ENCODE measurements around the gene ZC3H7B. TPM values are rescaled to one million over a fixed set of nuclear protein-coding genes. Genes with fewer than 3 reads are reported as not detected.

The ZC3H7B gene
- total and polyA plus RNA-seq, 7 donors, result 12.0 to 34.1 (median 32.0) TPM

DNA sequence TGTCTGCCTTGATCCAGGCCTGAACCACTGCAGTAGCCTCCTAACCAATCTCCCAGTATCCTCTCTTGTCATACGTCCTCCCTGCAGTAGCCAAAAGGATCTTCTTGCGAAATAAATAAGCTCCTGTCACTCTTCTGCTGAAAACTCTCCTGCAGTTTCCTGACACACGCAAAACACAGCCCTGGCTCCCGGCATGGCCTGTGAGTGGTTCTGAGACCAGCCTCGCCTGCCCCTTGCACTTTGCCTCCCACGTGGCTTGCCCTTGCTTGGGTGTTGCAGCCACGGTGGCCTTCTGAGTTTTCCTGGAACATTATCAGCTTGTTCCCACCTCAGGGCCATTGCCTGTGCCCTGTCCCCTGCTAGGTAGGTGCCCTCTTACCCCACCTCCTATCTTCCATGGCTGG lies 7.2 kb downstream of the ZC3H7B start:
- TF ChIP-seq, protein P1, sequence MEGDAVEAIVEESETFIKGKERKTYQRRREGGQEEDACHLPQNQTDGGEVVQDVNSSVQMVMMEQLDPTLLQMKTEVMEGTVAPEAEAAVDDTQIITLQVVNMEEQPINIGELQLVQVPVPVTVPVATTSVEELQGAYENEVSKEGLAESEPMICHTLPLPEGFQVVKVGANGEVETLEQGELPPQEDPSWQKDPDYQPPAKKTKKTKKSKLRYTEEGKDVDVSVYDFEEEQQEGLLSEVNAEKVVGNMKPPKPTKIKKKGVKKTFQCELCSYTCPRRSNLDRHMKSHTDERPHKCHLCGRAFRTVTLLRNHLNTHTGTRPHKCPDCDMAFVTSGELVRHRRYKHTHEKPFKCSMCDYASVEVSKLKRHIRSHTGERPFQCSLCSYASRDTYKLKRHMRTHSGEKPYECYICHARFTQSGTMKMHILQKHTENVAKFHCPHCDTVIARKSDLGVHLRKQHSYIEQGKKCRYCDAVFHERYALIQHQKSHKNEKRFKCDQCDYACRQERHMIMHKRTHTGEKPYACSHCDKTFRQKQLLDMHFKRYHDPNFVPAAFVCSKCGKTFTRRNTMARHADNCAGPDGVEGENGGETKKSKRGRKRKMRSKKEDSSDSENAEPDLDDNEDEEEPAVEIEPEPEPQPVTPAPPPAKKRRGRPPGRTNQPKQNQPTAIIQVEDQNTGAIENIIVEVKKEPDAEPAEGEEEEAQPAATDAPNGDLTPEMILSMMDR (IDR thresholded peaks at IDR 0.05), result no peak
- Histone ChIP-seq H3K4me1 (peaks cover 33% of the 10 kb centered on the region), H3K27ac (peak overlapping the region; percentile 66), H3K4me3 (peak overlapping the region; percentile 15), H3K36me3 (ENCODE audit: insufficient read depth in 1 of 2, low read depth in 1 of 2) (peaks cover 0 to 5% of the 10 kb centered on the region in 2 donors), H3K9me3 (no peaks in the 10 kb centered on the region), H3K27me3 (ENCODE audit: insufficient read depth in 3 of 3, low read length in 2 of 3) (no peaks in the 10 kb centered on the region)
- intact Hi-C loops (cut with DNase I), result no loop called here
- 24 to 58% (median 31%) methylated on average over 7 of the region's 7 CpGs for WGBS, 3 donors
- peak; percentile 59 to 84 for DNase-seq
- peak; percentile 75 to 88 (median 80) for ATAC-seq

DNA sequence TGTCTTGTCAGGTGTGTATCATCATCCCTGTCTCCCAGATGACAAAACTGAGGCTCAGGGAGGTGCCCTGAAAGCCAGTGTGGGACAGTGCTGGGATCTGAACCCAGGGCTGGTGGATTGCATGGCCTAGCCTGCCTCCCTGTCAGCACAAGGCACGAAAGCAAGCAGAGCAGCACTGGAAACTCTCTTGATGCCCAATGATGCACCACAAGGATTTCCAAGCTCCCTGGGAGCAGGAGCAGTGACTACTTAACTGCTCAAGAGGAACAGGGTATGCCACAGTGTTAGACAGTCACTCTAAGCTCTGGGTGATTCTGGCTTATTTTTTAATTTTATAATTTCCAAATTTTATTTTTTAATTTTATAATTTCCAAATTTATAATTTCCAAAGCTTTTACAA lies 9.0 kb downstream of the ZC3H7B start:
- TF ChIP-seq, protein P1 (IDR thresholded peaks at IDR 0.05), result no peak
- no peaks in the 10 kb centered on the region for H3K36me3 ChIP-seq (ENCODE audit: insufficient read depth in 1 of 2, low read depth in 1 of 2)
- DNase-seq (no peak), ATAC-seq (no peak)
- intact Hi-C loops (cut with DNase I), result no loop called here
- H3K27me3 ChIP-seq (ENCODE audit: insufficient read depth in 3 of 3, low read length in 2 of 3), result no peaks in the 10 kb centered on the region
- no peak overlapping the region for H3K4me3 ChIP-seq
- H3K27ac ChIP-seq, result no peak overlapping the region
- WGBS, 3 donors, result 68 to 100% (median 88%) methylated on average over 1 of the region's 1 CpG
- peaks cover 32% of the 10 kb centered on the region for H3K4me1 ChIP-seq
- H3K9me3 ChIP-seq, result no peaks in the 10 kb centered on the region

DNA sequence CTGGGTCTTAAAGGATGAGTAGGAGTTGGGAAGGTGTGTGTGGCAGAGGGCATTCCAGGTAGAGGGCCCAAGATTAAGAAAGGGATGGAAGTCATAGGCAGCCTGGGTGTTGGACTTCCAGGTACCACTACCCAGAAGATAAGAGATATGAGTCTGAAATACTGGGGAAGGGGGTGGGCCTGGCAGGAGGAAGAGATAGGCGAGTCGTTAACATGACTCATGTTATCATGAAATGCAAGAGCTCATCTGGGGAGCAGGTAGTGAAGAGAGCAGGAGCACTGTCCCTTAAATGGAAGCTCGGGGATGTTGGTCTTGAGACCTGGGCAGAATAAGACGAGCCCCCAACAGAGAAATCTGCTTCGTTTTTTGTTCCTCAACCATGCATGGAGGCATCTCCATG lies 10.2 kb downstream of the ZC3H7B start:
- Histone ChIP-seq H3K9me3 (no peaks in the 10 kb centered on the region), H3K27me3 (ENCODE audit: insufficient read depth in 3 of 3, low read length in 2 of 3) (no peaks in the 10 kb centered on the region), H3K4me3 (no peak overlapping the region), H3K27ac (no peak overlapping the region), H3K4me1 (peaks cover 24% of the 10 kb centered on the region), H3K36me3 (ENCODE audit: insufficient read depth in 1 of 2, low read depth in 1 of 2) (no peaks in the 10 kb centered on the region)
- 91 to 93% (median 92%) methylated on average over 5 of the region's 5 CpGs for WGBS, 3 donors
- TF ChIP-seq, protein P1 (IDR thresholded peaks at IDR 0.05), result no peak
- no peak for DNase-seq
- no peak for ATAC-seq
- intact Hi-C loops (cut with DNase I), result no loop called here

DNA sequence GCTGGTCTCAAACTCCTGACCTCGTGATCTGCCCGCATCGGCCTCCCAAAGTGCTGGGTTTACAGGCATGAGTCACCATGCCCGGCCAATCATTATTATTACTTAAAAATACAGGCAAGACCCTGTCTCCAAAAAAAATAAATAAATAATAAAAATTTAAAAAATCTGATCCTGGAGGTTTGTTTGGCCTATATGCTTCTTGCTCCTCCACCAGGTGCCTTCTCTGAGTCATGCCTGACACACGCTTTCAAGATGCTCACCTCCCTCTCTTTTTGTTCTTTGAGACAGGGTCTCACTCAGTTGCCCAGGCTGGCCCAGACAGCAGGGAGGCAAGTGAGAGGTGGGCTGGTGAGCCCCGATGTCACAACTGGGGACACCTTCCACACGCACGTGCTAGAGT lies 13.5 kb downstream of the ZC3H7B start:
- H3K36me3 ChIP-seq (ENCODE audit: insufficient read depth in 1 of 2, low read depth in 1 of 2), result no peaks in the 10 kb centered on the region
- no peak for DNase-seq
- no peaks in the 10 kb centered on the region for H3K27me3 ChIP-seq (ENCODE audit: insufficient read depth in 3 of 3, low read length in 2 of 3)
- intact Hi-C loops (cut with DNase I), result no loop called here
- H3K9me3 ChIP-seq, result no peaks in the 10 kb centered on the region
- TF ChIP-seq, protein P1 (IDR thresholded peaks at IDR 0.05), result no peak
- ATAC-seq, result no peak
- H3K4me1 ChIP-seq, result peaks cover 11% of the 10 kb centered on the region
- WGBS, 3 donors, result 93 to 96% (median 94%) methylated on average over 8 of the region's 8 CpGs
- no peak overlapping the region for H3K27ac ChIP-seq
- no peak overlapping the region for H3K4me3 ChIP-seq

DNA sequence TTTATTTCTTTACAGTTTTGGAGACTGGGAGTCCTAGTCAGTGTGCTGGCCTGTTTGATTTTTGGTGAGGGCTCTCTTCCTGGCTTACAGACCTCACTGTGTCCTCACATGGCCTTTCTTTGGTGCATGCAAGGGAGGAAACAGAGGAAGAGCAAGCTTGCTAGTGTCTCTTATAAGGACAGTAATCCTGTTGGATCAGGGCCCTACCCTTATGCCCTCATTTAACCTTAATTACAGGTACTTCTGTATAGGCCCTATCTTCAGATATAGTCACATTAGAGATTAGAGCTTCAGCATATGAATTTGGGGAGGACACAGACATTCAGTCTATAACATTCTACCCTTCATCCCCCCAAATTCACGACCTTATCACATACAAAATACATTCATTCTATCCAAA lies 14.3 kb downstream of the ZC3H7B start:
- 60 to 77% (median 72%) methylated on average over 1 of the region's 1 CpG for WGBS, 3 donors
- intact Hi-C loops (cut with DNase I), result no loop called here

More for the DNA sequence above, 14.3 kb downstream of the ZC3H7B start:
- Histone ChIP-seq H3K36me3 (ENCODE audit: insufficient read depth in 1 of 2, low read depth in 1 of 2) (peaks cover 0 to 2% of the 10 kb centered on the region in 2 donors), H3K27ac (no peak overlapping the region), H3K9me3 (no peaks in the 10 kb centered on the region), H3K4me3 (no peak overlapping the region), H3K27me3 (ENCODE audit: insufficient read depth in 3 of 3, low read length in 2 of 3) (no peaks in the 10 kb centered on the region), H3K4me1 (peaks cover 11% of the 10 kb centered on the region)
- TF ChIP-seq, protein P1 (IDR thresholded peaks at IDR 0.05), result no peak
- ATAC-seq, result peak in 1 of 4 donors; percentile 10
- DNase-seq, result no peak

Measured in psoas muscle (tissue), 8 donors.